H9 (cell line): Measurements from ENCODE around the gene XRRA1. TPM values are rescaled to one million over a fixed set of nuclear protein-coding genes. Genes with fewer than 3 reads are reported as not detected.

ENCODE experiments used
- DNase-seq: peaks from one replicate; pipeline ENCODE4 v3.0.0-alpha.2; 2017
- H2AFZ ChIP-seq: one replicate; pipeline ENCODE4 v1.6.1; 2013; ENCODE audit warnings: mild to moderate bottlenecking, low read length, control low read depth, moderate library complexity
- H2AK5ac ChIP-seq: 2 replicates; pipeline ENCODE4 v1.6.1; 2013; ENCODE audit warnings: low read length, control low read depth, mixed read lengths; ENCODE audit not compliant: insufficient read length
- H2BK120ac ChIP-seq: one replicate; pipeline ENCODE4 v1.6.1; 2013; ENCODE audit warnings: low read depth, mild to moderate bottlenecking, low read length, control low read depth, inconsistent platforms; ENCODE audit not compliant: poor library complexity, severe bottlenecking
- H2BK12ac ChIP-seq: 2 replicates; pipeline ENCODE4 v1.6.1; 2013; ENCODE audit warnings: low read length, control low read depth, mixed read lengths, low read depth; ENCODE audit not compliant: insufficient read length
- H2BK15ac ChIP-seq: 2 replicates; pipeline ENCODE4 v1.6.1; 2013; ENCODE audit warnings: low read depth, low read length, control low read depth
- H2BK20ac ChIP-seq: one replicate; pipeline ENCODE4 v1.6.1; 2013; ENCODE audit warnings: low read depth, mild to moderate bottlenecking, low read length, control low read depth, inconsistent platforms; ENCODE audit not compliant: poor library complexity, severe bottlenecking
- H2BK5ac ChIP-seq: 2 replicates; pipeline ENCODE4 v1.6.1; 2013; ENCODE audit warnings: low read length, control low read depth, mixed read lengths; ENCODE audit not compliant: insufficient read length
- H3K14ac ChIP-seq: 2 replicates; pipeline ENCODE4 v1.6.1; 2013; ENCODE audit warnings: low read length, control low read depth; ENCODE audit not compliant: insufficient read depth
- H3K18ac ChIP-seq: 2 replicates; pipeline ENCODE4 v1.6.1; 2013; ENCODE audit warnings: low read depth, mild to moderate bottlenecking, mixed read lengths, low read length, control low read depth; ENCODE audit not compliant: insufficient read length
- H3K23ac ChIP-seq: 2 replicates; pipeline ENCODE4 v1.6.1; 2013; ENCODE audit warnings: low read length, control low read depth, mixed read lengths, low read depth; ENCODE audit not compliant: insufficient read length
- H3K23me2 ChIP-seq: 2 replicates; pipeline ENCODE4 v1.6.1; 2013; ENCODE audit warnings: low read depth, mild to moderate bottlenecking, mixed read lengths, low read length, control low read depth; ENCODE audit not compliant: insufficient read length, poor library complexity, severe bottlenecking
- H3K27ac ChIP-seq: 2 replicates; pipeline ENCODE4 v1.5.1; 2013; ENCODE audit warnings: low read length, control low read depth, mixed read lengths, low read depth; ENCODE audit not compliant: insufficient read length
- H3K27me3 ChIP-seq: 2 replicates; pipeline ENCODE4 v1.6.1; 2013; ENCODE audit warnings: low read length, control low read depth, inconsistent platforms; ENCODE audit not compliant: insufficient read depth
- H3K4ac ChIP-seq: 2 replicates; pipeline ENCODE4 v1.6.1; 2013; ENCODE audit warnings: low read depth, mild to moderate bottlenecking, control low read depth, inconsistent platforms, low read length, moderate library complexity
- H3K4me1 ChIP-seq: 2 replicates; pipeline ENCODE4 v1.6.1; 2013; ENCODE audit warnings: low read length, control low read depth, inconsistent platforms; ENCODE audit not compliant: insufficient read depth
- H3K4me2 ChIP-seq: 2 replicates; pipeline ENCODE4 v1.6.1; 2013; ENCODE audit warnings: low read length, control low read depth, mixed read lengths; ENCODE audit not compliant: insufficient read length, insufficient read depth
- H3K56ac ChIP-seq: 2 replicates; pipeline ENCODE4 v1.6.1; 2013; ENCODE audit warnings: low read depth, mild to moderate bottlenecking, mixed read lengths, low read length, control low read depth; ENCODE audit not compliant: insufficient read length
- H3K79me1 ChIP-seq: 2 replicates; pipeline ENCODE4 v1.6.1; 2013; ENCODE audit warnings: low read depth, mild to moderate bottlenecking, moderate library complexity, low read length, control low read depth, inconsistent platforms; ENCODE audit not compliant: insufficient read depth, poor library complexity, severe bottlenecking
- H3K79me2 ChIP-seq: 2 replicates; pipeline ENCODE4 v1.6.1; 2013; ENCODE audit warnings: low read length, control low read depth, inconsistent platforms; ENCODE audit not compliant: insufficient read depth
- H3K9ac ChIP-seq: 2 replicates; pipeline ENCODE4 v1.6.1; 2013; ENCODE audit warnings: low read length, control low read depth, mixed read lengths; ENCODE audit not compliant: insufficient read length; ENCODE audit errors: extremely low read depth
- H3K9me3 ChIP-seq: one replicate; pipeline ENCODE4 v1.6.1; 2013; ENCODE audit warnings: low read depth, low read length, inconsistent platforms; ENCODE audit not compliant: control insufficient read depth
- H3T11ph ChIP-seq: one replicate; pipeline ENCODE4 v1.6.1; 2013; ENCODE audit warnings: mild to moderate bottlenecking, low read length, control low read depth, inconsistent platforms
- H4K20me1 ChIP-seq: one replicate; pipeline ENCODE4 v1.6.1; 2013; ENCODE audit not compliant: control insufficient read depth, insufficient read length, insufficient read depth
- H4K5ac ChIP-seq: 2 replicates; pipeline ENCODE4 v1.6.1; 2013; ENCODE audit warnings: low read depth, mild to moderate bottlenecking, mixed read lengths, low read length, control low read depth; ENCODE audit not compliant: insufficient read length
- H4K8ac ChIP-seq: replicated peaks from 2 replicates; pipeline ENCODE4 v1.6.1; 2013; ENCODE audit warnings: low read length, control low read depth, mixed read lengths, low read depth; ENCODE audit not compliant: insufficient read length
- H4K91ac ChIP-seq: 2 replicates; pipeline ENCODE4 v1.6.1; 2013; ENCODE audit warnings: low read depth, mild to moderate bottlenecking, moderate library complexity, mixed read lengths, low read length, control low read depth; ENCODE audit not compliant: insufficient read length
- H3K27ac Mint-ChIP-seq, 3 experiments: 2 replicates in 2 of 3; 3 replicates in 1 of 3; pipeline ENCODE4 v1.8.0; 2020 to 2021; ENCODE audit warnings: mixed read lengths in 3 of 3, mild to moderate bottlenecking in 1 of 3, moderate library complexity in 1 of 3
- H3K27me3 Mint-ChIP-seq: 2 replicates; pipeline ENCODE4 v1.8.0; 2021; ENCODE audit warnings: low read depth, mild to moderate bottlenecking, moderate library complexity, mixed read lengths
- H3K36me3 Mint-ChIP-seq, 3 experiments: 2 replicates in 2 of 3; 3 replicates in 1 of 3; pipeline ENCODE4 v1.8.0; 2020 to 2021; ENCODE audit warnings: low read depth in 3 of 3, mixed read lengths in 3 of 3; ENCODE audit not compliant: insufficient read depth in 1 of 3
- H3K4me1 Mint-ChIP-seq, 2 experiments: 2 replicates each; pipeline ENCODE4 v1.8.0; 2020; ENCODE audit warnings: mixed read lengths in 2 of 2
- H3K4me3 Mint-ChIP-seq, 2 experiments: 2 replicates in 1 of 2; 3 replicates in 1 of 2; pipeline ENCODE4 v1.8.0; 2020 to 2021; ENCODE audit warnings: mild to moderate bottlenecking in 2 of 2, mixed read lengths in 2 of 2, moderate library complexity in 1 of 2
- H3K9me3 Mint-ChIP-seq, 2 experiments: 2 replicates in 1 of 2; 3 replicates in 1 of 2; pipeline ENCODE4 v1.8.0; 2020; ENCODE audit warnings: mild to moderate bottlenecking in 2 of 2, mixed read lengths in 2 of 2, moderate library complexity in 1 of 2
- CTCF ChIP-seq: fragments of 200-600 bp; sonication (generic); conservative IDR thresholded peaks from 3 replicates; pipeline ENCODE4 v1.8.0; 2021; ENCODE audit warnings: antibody characterized with exemption, mild to moderate bottlenecking
- WGBS: extraction: QIAGEN DNeasy Blood & Tissue Kit; methylation state at CpG from one replicate; pipeline ENCODE4 v1.1.7; 2013; ENCODE audit warnings: missing lambda C conversion rate, low lambda C conversion rate, mixed read lengths; ENCODE audit not compliant: insufficient read length; ENCODE audit errors: extremely low coverage; 5-methylcytosine and 5-hydroxymethylcytosine counted together
- total RNA-seq: library from RNA; stranded (reverse); gene quantifications from 2 replicates; pipeline ENCODE4 v1.2.1, GENCODE V29; 2021

The XRRA1 gene
- total RNA-seq, 1 experiment from 2014 or later, result 4.5 TPM

DNA sequence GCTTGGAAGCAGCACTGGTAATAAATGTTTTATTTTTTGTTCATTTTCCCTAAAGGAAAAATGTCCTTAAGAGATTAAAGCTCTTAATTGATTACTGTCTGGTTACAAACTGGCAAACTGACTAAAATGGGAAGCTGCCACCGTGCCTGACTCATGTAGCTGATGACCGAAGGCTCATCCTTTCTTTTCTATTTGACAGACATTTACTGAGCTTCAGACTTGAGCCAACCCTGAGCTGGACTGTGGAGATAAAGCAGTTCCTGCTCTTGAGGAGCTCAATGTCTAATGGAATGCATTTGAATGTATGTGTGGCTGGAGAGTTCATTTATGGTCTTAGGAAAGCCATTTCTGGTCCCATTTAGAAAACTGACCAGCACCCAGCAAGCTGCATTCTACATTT lies 108.9 kb downstream of the XRRA1 start:
- Mint-ChIP-seq H3K4me1 (peaks cover 6 to 11% of the 10 kb centered on the region in 2 experiments; a peak in 3 of 4 replicates), H3K27me3 (no peaks in the 10 kb centered on the region), H3K27ac (peak overlapping the region in 1 of 3 experiments; percentile 41; a peak in 1 of 7 replicates), H3K36me3 (peaks cover 12 to 23% (median 17%) of the 10 kb centered on the region in 3 experiments; a peak in 6 of 7 replicates), H3K9me3 (no peaks in the 10 kb centered on the region), H3K4me3 (no peak overlapping the region)
- Histone ChIP-seq H4K20me1 (no peaks in the 10 kb centered on the region), H4K91ac (no peak overlapping the region), H3K23ac (no peak overlapping the region), H2AFZ (no peak overlapping the region), H2AK5ac (no peak overlapping the region), H3K56ac (no peak overlapping the region), H3K18ac (no peak overlapping the region), H3K4ac (no peak overlapping the region), H3K79me2 (no peaks in the 10 kb centered on the region), H3K27me3 (no peaks in the 10 kb centered on the region), H2BK15ac (no peak overlapping the region), H3K23me2 (no peaks in the 10 kb centered on the region), H4K8ac (no peak overlapping the region), H3K9me3 (no peaks in the 10 kb centered on the region), H2BK12ac (no peak overlapping the region), H3K27ac (no peak overlapping the region), H3K4me2 (no peak overlapping the region), H2BK20ac (no peak overlapping the region), H2BK5ac (no peak overlapping the region), H2BK120ac (no peak overlapping the region), H3K9ac (no peak overlapping the region), H3K79me1 (no peaks in the 10 kb centered on the region), H3K4me1 (no peaks in the 10 kb centered on the region), H3T11ph (no peak overlapping the region), H4K5ac (no peak overlapping the region), H3K14ac (no peak overlapping the region)
- TF ChIP-seq CTCF, result no peak
- DNase-seq, result no peak
- WGBS, result no CpG with 5 or more reads among the region's 2 CpGs
